Forelimb muscle (tissue), 1 donor: ENCODE measurements around the gene ZNF536. TPM values are rescaled to one million over a fixed set of nuclear protein-coding genes. Genes with fewer than 3 reads are reported as not detected.

Experiments used
- DNase-seq: peaks from one replicate; pipeline ENCODE4 v3.0.0-alpha.2; 2013; ENCODE audit warnings: low read depth
- polyA plus RNA-seq: library from polyadenylated mRNA; unstranded; fragments of 120-200 nt; gene quantifications from one replicate; pipeline ENCODE4 v1.2.1, GENCODE V29; 2013; ENCODE audit not compliant: insufficient read length

Gene ZNF536
- polyA plus RNA-seq, 1 donor: 2.3 TPM

DNA sequence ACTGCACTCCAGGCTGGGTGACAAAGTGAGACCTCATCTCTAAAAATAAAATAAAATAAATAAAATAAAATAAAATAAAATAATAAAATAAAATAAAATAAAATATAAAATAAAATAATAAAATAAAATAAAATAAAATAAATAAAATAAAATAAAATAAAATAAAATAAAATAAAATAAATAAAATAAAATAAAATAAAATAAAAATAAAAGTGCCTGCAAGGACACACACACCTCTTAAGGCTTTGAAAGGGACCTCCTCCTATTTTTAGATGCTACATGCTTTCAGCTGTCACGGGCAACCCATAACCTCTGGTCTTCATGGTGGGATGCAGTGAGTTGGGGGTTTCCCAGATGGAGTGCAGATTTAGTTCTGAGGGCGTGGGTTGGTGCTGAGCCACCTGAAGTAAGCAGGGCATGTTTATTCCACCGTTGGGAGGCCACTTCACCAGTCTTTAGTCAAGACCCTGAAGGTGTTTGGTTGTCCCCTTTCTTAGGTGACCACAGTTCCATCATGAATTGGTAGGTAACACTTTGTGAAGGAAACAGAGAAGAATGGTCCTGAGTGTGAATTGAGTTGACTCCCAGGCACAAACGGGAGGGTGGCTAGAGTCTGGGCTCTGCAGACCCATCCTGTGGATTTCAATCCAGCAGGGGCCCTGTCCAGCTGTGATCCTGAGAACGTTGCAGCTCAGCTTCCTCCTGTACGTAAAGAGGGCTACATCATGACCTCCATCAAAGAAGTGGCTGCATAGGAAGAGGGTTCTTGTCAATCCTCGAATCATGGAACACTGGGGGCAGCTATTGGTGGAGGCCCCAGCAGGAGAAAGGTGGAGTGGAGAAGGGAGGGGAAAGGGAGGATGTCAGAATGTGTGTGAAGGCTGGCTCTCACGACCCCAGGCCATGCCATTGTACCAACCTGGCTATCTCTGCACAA is 234.2 kb downstream of the ZNF536 start:
- DNase-seq: no peak
